Urinary bladder (tissue), 4 donors: ENCODE results near the gene ZFHX2. TPM values are rescaled to one million over a fixed set of nuclear protein-coding genes. Genes with fewer than 3 reads are reported as not detected.

ENCODE experiments used
- DNase-seq: peaks from one replicate; pipeline ENCODE4 v3.0.0-alpha.2; 2015; ENCODE audit errors: extremely low spot score
- H3K27ac ChIP-seq: one replicate; pipeline ENCODE4 v1.5.1; 2013; ENCODE audit warnings: low read depth, mild to moderate bottlenecking, moderate library complexity
- H3K36me3 ChIP-seq: one replicate; pipeline ENCODE4 v1.6.1; 2013; ENCODE audit warnings: mild to moderate bottlenecking, moderate library complexity; ENCODE audit not compliant: insufficient read depth
- H3K4me1 ChIP-seq: one replicate; pipeline ENCODE4 v1.6.1; 2013; ENCODE audit warnings: mild to moderate bottlenecking, moderate library complexity; ENCODE audit not compliant: insufficient read depth
- H3K4me3 ChIP-seq: one replicate; pipeline ENCODE4 v1.5.1; 2013; ENCODE audit warnings: low read depth, low read length
- WGBS: extraction: QIAGEN DNeasy Blood & Tissue Kit; methylation state at CpG from one replicate; pipeline ENCODE4 v1.1.7; 2013; 5-methylcytosine and 5-hydroxymethylcytosine counted together
- polyA plus RNA-seq: library from polyadenylated mRNA; stranded (reverse); fragments of 200-250 nt; gene quantifications from one replicate; pipeline ENCODE4 v1.2.3, GENCODE V29; 2013
- total RNA-seq: library from RNA; depleted of rRNA; stranded (reverse); fragments of >200 nt; gene quantifications from one replicate; pipeline ENCODE4 v1.2.3, GENCODE V29; 2014
- donor health status: healthy with polysubstance abuse.
- donor health status: healthy.

ZFHX2 gene
- total and polyA plus RNA-seq, 2 donors = 0.32 to 0.71 TPM

DNA sequence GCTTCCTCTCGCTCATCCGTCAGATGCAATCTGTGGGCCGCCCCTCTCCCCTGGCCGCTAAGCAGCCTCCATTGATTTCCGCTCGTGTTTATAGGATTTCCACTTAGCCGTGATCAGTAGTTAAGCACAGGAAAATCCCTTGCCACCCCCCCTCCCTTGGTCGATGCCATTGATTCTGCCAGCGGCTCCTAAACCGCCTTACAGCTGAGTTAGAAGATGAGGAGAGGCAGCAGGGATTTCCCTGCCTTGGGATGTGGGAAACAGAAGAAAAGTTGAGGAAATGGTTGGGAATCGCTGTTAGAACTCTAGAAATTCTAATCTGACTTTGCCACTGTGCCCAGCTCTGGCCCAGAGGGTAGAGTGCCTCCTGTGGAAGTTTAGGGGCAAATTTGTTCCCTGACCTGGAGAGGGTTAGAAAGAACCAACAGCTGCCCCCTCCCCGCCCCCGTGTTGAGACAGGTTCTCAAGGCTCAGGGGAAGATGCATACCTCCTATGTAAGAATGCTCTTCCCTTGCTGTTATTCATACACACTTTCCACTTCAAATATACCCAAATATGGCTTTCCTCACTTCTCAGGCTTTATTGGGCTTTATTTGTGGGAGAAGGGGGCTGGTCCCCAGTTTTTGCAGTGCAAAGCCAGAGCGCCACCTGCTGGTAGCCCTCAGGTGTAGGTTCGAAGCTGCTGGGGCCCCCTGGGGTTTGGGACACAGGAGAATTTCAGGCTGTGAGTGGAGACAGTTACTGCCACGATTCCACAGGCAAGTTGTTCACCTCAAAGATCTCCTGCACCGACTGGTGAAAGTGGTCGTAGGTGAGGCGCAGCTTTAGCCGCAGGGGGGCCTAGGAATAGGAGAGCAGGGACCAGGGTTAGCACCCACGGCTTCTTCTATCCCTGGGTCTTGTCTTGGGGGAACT lies 7.7 kb upstream of the ZFHX2 start:
- Histone ChIP-seq H3K27ac (no peak overlapping the region), H3K4me3 (no peak overlapping the region), H3K4me1 (no peaks in the 10 kb centered on the region), H3K36me3 (no peaks in the 10 kb centered on the region)
- WGBS = 70% methylated on average over 21 of the region's 21 CpGs
- DNase-seq = no peak

DNA sequence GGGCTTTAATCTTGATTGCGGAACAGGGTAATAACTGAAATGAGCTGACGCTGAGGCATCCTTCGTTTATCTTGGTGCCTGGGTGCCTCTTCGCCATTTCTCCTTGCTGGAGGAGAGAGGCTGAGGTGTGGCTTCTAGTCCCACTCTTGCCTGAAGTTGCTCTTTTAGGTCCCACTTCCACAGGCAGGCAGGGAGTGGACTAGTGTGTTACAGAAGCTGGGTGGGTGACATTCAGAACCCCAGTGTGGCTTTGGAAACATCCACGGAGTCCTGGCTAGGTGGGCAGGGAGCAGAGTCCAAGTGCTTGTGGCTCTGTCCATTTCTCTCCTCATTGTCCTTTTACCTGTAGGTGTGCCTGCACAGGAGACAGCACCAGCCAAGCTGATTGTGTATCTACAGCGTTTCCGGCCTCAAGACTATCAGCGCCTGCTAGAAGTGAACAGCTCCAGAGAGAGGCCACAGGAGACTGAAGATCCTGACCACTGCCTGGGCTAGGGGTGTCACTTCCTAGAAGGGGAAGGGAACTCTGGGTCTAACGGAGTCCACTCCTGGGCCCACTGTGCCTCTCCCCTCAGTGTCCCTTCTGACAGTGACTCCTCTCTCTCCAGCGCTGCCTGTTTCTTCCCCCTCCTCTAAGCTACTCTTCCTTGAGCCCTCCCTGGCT lies 6.9 kb upstream of the ZFHX2 start:
- Histone ChIP-seq H3K27ac (no peak overlapping the region), H3K4me3 (no peak overlapping the region), H3K4me1 (no peaks in the 10 kb centered on the region), H3K36me3 (no peaks in the 10 kb centered on the region)
- 86% methylated on average over 10 of the region's 10 CpGs for WGBS
- DNase-seq = no peak

DNA sequence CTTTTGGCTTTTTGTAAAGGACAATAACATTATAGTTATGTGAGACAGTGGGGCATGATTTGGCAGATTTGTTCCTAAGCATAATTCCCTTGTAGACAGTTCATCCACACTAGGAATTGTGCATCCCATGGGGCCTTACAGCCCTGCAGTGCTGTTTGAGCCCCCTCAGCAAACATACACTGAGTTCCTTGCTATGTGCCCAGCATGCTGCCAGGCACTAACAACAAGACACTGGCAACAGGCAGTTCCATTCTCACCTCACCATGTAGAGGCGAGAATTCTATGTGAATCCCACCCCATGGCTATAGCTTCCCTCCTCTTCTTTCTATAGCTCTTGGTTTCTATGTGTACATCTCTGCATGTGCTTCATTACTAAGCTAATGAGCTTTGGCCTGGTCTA lies 6.4 kb upstream of the ZFHX2 start:
- Histone ChIP-seq H3K36me3 (no peaks in the 10 kb centered on the region), H3K27ac (no peak overlapping the region), H3K4me3 (no peak overlapping the region), H3K4me1 (no peaks in the 10 kb centered on the region)
- no peak for DNase-seq
- 96% methylated on average over 1 of the region's 1 CpG for WGBS

DNA sequence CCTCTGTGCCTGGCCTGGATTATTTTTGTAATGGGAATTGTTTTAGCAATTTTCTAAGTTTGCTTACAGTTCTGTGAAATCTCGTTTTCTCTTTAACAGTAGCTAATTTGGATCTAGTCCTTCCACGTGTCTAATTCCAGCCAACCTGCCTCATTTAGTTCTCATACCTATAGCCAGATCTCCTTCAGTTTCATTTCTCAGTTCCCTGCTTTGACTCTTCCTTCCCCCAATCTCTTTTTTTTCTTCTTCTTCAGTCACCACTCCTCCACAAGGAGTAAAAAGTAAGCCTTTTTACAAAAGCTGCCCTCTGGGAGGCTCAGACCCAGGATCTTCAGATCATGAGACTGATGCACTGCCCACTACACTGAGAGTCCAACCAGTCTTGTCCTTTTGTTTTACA lies 6.0 kb upstream of the ZFHX2 start:
- H3K4me3 ChIP-seq = no peak overlapping the region

DNA sequence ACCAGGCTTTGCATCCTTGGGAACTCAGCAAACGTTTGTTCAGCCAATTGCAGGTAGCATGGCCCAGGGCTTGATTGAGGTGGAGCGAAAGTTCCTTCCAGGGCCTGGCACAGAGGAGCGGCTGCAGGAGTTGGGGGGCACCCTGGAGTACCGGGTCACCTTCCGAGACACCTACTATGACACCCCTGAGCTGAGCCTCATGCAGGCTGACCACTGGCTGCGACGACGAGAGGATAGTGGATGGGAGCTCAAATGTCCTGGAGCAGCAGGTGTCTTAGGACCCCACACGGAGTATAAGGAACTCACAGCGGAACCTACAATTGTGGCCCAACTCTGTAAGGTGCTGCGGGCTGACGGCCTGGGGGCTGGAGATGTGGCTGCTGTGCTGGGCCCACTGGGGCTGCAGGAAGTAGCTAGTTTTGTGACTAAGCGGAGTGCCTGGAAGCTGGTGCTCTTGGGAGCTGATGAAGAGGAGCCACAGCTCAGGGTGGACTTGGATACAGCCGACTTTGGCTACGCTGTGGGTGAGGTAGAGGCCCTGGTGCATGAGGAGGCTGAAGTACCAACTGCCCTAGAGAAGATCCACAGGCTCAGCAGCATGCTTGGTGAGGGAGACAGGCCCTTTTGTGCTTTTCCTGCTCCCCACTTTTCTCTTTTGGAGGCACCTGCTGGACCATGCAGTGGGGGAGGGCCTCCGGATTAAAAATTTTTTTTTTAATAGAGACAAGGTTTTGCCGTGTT lies 5.3 kb upstream of the ZFHX2 start:
- Histone ChIP-seq H3K4me3 (peak overlapping the region; percentile 76), H3K4me1 (no peaks in the 10 kb centered on the region), H3K27ac (peak overlapping the region; percentile 92), H3K36me3 (no peaks in the 10 kb centered on the region)
- WGBS = 49% methylated on average over 17 of the region's 17 CpGs
- no peak for DNase-seq

More for the DNA sequence above, 6.0 kb upstream of the ZFHX2 start:
- H3K36me3 ChIP-seq = no peaks in the 10 kb centered on the region
- 64% methylated on average over 2 of the region's 2 CpGs for WGBS
- no peak overlapping the region for H3K27ac ChIP-seq
- no peak for DNase-seq
- no peaks in the 10 kb centered on the region for H3K4me1 ChIP-seq

DNA sequence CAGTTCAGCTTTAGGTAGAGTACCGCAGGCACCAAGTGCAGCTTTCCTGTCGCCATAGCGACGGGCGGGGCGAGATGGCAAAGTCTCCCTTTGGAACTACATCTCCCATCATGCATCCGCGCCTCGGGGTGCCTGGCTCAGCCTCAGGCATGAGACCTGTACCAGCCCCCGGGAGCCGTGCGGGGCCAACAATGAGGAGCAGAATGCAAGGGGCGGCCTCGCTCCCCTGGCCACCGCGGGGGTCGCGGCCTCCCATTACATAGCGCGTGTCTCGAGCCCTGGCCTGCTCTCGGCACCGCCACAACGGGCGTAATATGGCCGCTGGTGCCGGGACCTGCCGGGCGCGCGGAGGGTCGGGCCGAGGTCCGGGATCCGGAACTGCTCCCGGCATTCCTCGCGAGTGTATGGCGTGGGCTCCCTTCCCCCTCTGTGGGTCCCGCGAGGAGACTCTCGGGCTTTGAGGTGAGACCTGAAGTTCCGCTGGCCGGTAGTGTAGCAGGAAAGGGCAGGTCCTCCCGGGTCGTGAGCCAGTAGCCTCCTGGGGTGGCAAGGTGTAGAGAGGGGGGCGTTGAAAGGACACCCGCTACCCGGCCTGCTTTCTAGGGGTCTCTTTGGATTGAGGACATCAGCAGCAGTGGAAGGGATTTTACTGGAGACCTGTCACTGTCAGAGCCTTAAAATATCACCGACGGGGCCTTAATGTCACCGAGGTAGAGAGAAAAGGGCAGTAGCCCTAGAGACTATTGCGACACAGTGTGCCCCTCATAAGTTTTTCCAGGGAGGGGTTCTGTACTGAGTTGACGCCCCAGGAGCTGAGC lies 4.5 kb upstream of the ZFHX2 start, which contains the start of gene THTPA:
Gene THTPA, plus strand, starts transcription at position 390 of the 818 bp plus-strand sequence. CDS start 487 bp downstream, outside the sequence.
- under 1% methylated on average over 54 of the region's 54 CpGs for WGBS
- Histone ChIP-seq H3K4me1 (no peaks in the 10 kb centered on the region), H3K4me3 (peak within 1 kb of the TSS; percentile 76), H3K36me3 (no peaks in the 10 kb centered on the region), H3K27ac (peak within 1 kb of the TSS; percentile 92)
- no peak for DNase-seq

DNA sequence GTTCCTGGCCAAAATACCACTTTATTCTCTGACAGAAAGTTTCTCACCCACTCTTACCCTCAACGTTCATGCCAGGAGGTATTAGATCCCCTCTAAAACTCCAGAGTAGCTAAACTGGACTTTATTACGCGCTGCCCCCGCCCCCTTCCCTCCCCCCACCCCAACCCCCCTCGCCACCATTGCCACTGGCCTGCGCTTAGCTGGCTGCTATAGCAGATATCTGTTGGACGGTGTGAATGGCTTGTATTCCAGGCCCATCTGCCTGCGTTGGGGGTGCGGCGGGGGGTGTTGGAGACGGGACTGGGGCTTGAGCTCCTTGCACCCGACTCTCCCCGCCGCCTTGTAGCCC lies 3.9 kb upstream of the ZFHX2 start:
- peak overlapping the region; percentile 76 for H3K4me3 ChIP-seq
- no peak overlapping the region for H3K27ac ChIP-seq
- WGBS = 1% methylated on average over 14 of the region's 14 CpGs
- H3K4me1 ChIP-seq = no peaks in the 10 kb centered on the region
- DNase-seq = no peak
- no peaks in the 10 kb centered on the region for H3K36me3 ChIP-seq

DNA sequence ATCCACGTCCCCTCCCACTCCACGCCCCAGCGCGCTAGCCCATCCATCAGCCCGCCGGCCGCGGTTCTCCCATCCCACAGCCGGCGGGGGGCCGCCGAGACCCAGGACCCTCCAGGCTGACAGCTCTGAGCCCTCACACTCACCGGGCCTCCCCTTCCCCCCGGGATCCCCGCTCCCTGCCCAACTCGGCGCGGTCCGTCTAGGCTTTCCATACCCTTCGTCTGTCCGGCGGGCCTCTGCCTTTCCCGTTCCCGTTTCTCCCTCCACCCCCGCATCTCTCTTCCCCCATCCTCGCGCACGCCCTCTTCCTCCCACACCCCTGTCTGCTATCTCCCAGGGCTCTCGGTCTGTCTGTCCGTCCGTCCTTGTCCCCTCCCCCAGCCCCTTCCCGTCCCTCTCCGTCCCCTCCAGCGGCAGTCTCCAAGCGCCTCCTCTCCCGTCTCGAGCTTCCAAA lies 726 bp downstream of the ZFHX2 start:
- WGBS = 2% methylated on average over 37 of the region's 37 CpGs
- Histone ChIP-seq H3K27ac (no peak overlapping the region), H3K4me3 (peak overlapping the region; percentile 50), H3K36me3 (no peaks in the 10 kb centered on the region), H3K4me1 (no peaks in the 10 kb centered on the region)
- DNase-seq = no peak

DNA sequence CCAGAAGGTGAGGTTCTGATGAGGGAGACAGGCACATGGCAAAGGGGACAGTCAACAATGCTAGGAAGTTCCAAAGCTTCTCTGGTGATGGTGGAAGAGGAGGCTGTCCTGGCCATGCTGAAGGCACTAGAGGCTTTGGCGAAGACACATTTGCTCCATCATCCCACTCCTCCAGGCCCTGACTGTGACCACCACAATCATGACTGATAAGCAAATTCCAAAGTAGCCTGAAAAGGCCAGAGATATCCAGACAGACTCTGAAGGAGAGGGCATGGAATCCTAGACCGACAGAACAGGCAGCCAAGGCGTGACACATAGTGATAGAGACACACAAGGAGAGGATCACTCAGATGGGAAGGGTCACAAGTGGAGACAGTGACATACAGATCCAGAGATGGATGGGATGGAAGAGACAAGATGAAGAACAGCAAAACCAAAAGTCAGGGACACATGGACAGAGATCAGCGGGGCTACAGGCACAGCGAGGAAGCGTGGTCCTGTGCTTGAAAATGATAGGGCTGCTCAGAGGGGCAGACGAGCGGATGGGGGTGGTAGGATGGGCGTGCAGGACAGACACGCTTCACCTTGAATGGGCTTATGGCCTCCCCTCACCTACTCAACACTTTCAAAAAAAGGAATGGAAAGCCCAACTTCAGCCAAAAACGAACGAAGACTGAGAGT lies 1.3 kb downstream of the ZFHX2 start:
- WGBS = 37% methylated on average over 12 of the region's 12 CpGs
- no peaks in the 10 kb centered on the region for H3K4me1 ChIP-seq

DNA sequence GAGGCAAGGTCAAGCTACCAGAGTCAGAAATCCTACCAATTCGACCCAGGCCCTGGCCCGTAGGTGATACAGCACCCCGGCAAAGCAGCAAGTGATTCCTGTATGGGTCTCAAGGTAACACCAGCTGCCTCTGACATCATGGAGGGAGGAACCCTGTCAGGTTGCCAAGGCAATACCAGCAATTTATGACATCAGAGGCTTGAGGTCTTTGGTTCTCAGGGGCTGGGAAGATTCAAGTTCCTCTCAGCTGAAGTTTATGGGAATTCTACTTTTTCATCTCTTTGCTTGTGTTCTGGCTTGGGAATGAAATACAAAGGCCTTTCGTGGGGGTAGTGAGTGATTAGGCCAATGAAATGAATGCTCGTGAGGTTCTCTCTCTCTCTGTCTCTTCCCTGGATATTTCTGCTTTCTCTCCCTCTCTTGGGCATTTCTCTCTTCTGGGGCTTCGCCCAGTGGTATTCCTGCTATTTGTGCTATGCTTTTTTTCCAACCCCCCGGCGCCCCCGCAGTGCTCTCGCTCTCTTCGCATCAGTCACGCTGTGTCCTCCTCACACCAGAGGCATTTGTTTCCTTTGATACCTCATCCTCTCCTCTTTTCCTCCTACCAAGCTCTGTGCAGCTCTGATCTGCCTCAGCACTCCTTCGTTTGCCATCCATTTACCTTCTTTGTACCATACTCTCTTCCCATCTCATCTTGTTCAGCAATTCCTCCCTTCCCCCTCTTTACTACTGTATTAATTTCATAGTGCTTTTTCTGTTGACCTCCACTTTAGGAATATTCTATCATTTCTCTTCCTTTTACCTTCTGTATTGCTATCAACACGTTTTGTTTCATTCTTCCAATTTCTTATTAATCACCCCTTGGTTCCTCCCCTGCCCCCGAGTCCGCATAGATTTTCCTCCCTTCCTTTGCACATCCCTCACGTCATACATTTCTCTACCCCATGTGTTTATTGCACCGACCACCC lies 2.9 kb downstream of the ZFHX2 start:
- H3K36me3 ChIP-seq = no peaks in the 10 kb centered on the region
- 47% methylated on average over 18 of the region's 18 CpGs for WGBS

More for the DNA sequence above, 1.3 kb downstream of the ZFHX2 start:
- no peaks in the 10 kb centered on the region for H3K36me3 ChIP-seq
- peak overlapping the region; percentile 50 for H3K4me3 ChIP-seq
- no peak for DNase-seq
- H3K27ac ChIP-seq = no peak overlapping the region

DNA sequence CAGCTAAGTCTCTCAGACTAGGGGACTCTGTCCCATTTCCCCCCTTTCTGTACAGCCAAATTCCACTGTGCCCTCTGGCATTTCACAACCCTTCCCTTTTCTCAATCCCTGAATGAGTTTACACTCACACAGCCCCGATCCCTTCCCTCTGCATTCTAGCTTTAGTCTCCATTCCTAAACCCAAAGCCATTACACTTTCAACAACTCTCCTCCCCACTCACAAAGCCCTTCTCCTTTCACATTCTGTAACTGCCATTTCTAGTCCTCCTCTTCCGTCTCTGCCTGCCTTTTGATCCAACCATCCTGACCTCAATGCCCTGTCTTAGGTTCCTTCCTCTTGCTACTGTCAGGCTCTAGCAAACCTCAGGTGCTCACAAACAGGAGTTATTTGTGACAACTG lies 3.6 kb downstream of the ZFHX2 start:
- 62% methylated on average over 2 of the region's 2 CpGs for WGBS
- Histone ChIP-seq H3K27ac (no peak overlapping the region), H3K4me3 (no peak overlapping the region), H3K36me3 (no peaks in the 10 kb centered on the region), H3K4me1 (no peaks in the 10 kb centered on the region)
- DNase-seq = no peak

More for the DNA sequence above, 2.9 kb downstream of the ZFHX2 start:
- no peak overlapping the region for H3K27ac ChIP-seq
- no peak overlapping the region for H3K4me3 ChIP-seq
- no peak for DNase-seq
- no peaks in the 10 kb centered on the region for H3K4me1 ChIP-seq
